Thyroid gland (tissue), 4 donors: Measurements from ENCODE around the gene ZNF598. TPM values are rescaled to one million over a fixed set of nuclear protein-coding genes. Genes with fewer than 3 reads are reported as not detected.

ENCODE experiments used
- DNase-seq, 2 donors: peaks; one replicate each; pipeline ENCODE4 v3.0.0-alpha.2; 2019
- H3K27ac ChIP-seq, 3 donors: fragments of 200-600 bp; sonication (generic); 1 replicate in 2 of 3; 2 replicates in 1 of 3; pipeline ENCODE4 v1.5.1; 2016 to 2019; ENCODE audit warnings: mild to moderate bottlenecking in 1 of 3, moderate library complexity in 1 of 3
- H3K27me3 ChIP-seq: fragments of 200-600 bp; sonication (generic); one replicate; pipeline ENCODE4 v1.5.1; 2019
- H3K36me3 ChIP-seq, 2 donors: fragments of 200-600 bp; sonication (generic); one replicate each; pipeline ENCODE4 v1.5.1; 2016 to 2019
- H3K4me1 ChIP-seq, 2 donors: fragments of 200-600 bp; sonication (generic); one replicate each; pipeline ENCODE4 v1.5.1; 2017 to 2019
- H3K4me3 ChIP-seq, 3 donors: fragments of 200-600 bp; sonication (generic); replicated peaks in 1 of 3; 1 replicate in 2 of 3; 2 replicates in 1 of 3; pipeline ENCODE4 v1.5.1; 2016; ENCODE audit warnings: mild to moderate bottlenecking in 1 of 3
- H3K9me3 ChIP-seq: fragments of 200-600 bp; sonication (generic); one replicate; pipeline ENCODE4 v1.5.1; 2017
- POLR2A ChIP-seq, 2 donors: fragments of 450-650 bp; IDR thresholded peaks; one replicate each; pipeline ENCODE4 v1.6.1; 2017; ENCODE audit warnings: antibody characterized with exemption in 2 of 2, mild to moderate bottlenecking in 2 of 2, moderate library complexity in 1 of 2
- WGBS, 2 donors: methylation state at CpG; one replicate each; pipeline ENCODE4 v1.1.5; 2017; 5-methylcytosine and 5-hydroxymethylcytosine counted together
- intact Hi-C: fragments of 100-400 bp; cut with DNase I; formaldehyde crosslinking; loops from one replicate; pipeline ENCODE4 v1.15.1; 2023
- total RNA-seq, 4 donors: library from RNA; depleted of rRNA; stranded (reverse); fragments of >200 nt; gene quantifications; one replicate each; pipeline ENCODE4 v1.2.3, GENCODE V29; 2016
- TF ChIP-seq, protein P1 (sequence below), 6 experiments: fragments of 200-600 bp in 3 of 6; fragments of 450-650 bp in 3 of 6; sonication (generic) in 3 of 6; IDR thresholded peaks; one replicate each; pipeline ENCODE4 v1.5.1; 2016 to 2019; ENCODE audit warnings: antibody characterized with exemption in 6 of 6, mild to moderate bottlenecking in 2 of 6, inconsistent platforms in 1 of 6, moderate library complexity in 1 of 6

Gene ZNF598
- total RNA-seq, 4 donors from 2014 or later: 19.0 to 38.4 (median 27.4) TPM

DNA sequence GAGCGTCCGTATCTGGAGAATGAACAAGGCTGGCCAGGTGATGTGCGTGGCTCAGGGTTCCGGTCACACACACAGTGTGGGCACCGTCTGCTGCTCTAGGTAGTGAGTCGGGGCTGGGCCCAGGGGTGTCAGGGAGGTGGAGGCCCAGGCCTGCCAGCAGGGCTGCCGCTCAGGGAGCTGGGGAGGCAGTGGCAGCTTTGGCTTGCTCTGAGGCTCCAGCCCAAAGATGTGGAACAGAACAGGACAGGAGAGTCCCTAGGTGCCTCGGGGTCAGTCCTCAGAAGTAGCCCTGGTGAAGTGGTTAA lies 33.5 kb downstream of the ZNF598 start:
- Histone ChIP-seq H3K4me3 (no peak overlapping the region), H3K36me3 (peaks cover 43 to 50% of the 10 kb centered on the region in 2 donors), H3K27ac (no peak overlapping the region), H3K4me1 (peaks cover 8 to 21% of the 10 kb centered on the region in 2 donors), H3K9me3 (no peaks in the 10 kb centered on the region), H3K27me3 (peaks cover 13% of the 10 kb centered on the region)
- no peak for TF ChIP-seq POLR2A (IDR thresholded peaks at IDR 0.05)
- TF ChIP-seq, protein P1, sequence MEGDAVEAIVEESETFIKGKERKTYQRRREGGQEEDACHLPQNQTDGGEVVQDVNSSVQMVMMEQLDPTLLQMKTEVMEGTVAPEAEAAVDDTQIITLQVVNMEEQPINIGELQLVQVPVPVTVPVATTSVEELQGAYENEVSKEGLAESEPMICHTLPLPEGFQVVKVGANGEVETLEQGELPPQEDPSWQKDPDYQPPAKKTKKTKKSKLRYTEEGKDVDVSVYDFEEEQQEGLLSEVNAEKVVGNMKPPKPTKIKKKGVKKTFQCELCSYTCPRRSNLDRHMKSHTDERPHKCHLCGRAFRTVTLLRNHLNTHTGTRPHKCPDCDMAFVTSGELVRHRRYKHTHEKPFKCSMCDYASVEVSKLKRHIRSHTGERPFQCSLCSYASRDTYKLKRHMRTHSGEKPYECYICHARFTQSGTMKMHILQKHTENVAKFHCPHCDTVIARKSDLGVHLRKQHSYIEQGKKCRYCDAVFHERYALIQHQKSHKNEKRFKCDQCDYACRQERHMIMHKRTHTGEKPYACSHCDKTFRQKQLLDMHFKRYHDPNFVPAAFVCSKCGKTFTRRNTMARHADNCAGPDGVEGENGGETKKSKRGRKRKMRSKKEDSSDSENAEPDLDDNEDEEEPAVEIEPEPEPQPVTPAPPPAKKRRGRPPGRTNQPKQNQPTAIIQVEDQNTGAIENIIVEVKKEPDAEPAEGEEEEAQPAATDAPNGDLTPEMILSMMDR (IDR thresholded peaks at IDR 0.05): no peak
- no peak for DNase-seq
- intact Hi-C loops: no loop called here
- WGBS, 2 donors: 90 to 92% methylated on average over 2 to 5 of the region's 8 CpGs

DNA sequence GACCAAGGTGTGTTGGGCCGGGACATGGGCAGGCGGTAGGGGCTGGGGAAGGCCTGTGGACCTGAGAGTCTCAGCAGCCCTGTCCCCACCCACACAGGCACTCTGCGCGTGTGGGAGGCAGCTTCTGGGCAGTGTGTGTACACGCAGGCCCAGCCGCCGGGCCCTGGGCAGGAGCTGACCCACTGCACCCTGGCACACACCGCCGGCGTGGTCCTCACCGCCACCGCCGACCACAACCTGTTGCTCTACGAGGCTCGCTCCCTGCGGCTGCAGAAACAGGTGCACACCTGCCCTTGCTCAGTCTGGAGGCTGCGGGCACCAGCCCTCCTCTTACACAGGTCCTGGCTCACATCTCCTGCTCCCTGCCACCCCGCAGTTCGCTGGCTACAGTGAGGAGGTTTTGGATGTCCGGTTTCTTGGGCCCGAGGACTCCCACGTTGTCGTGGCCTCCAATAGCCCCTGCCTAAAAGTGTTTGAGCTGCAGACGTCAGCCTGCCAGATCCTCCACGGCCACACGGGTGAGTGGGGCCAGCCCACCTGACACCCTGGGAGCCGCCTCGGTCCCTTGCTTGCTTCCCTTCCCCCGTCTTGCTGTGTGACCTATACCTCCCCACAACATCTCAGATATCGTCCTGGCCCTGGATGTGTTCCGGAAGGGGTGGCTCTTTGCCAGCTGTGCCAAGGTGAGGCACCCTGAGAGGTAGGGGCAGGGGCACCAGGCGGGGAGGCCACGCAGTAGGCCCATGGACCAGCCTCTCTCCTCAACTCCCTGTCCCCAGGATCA lies 34.0 kb downstream of the ZNF598 start:
- TF ChIP-seq, protein P1 (IDR thresholded peaks at IDR 0.05): no peak
- TF ChIP-seq POLR2A (IDR thresholded peaks at IDR 0.05): no peak
- Histone ChIP-seq H3K9me3 (no peaks in the 10 kb centered on the region), H3K27ac (no peak overlapping the region), H3K27me3 (peaks cover 13% of the 10 kb centered on the region), H3K4me3 (no peak overlapping the region), H3K4me1 (peaks cover 12 to 26% of the 10 kb centered on the region in 2 donors), H3K36me3 (peaks cover 43 to 50% of the 10 kb centered on the region in 2 donors)
- WGBS, 2 donors: 92 to 94% methylated on average over 26 to 28 of the region's 33 CpGs
- DNase-seq: no peak
- intact Hi-C loops: no loop called here

DNA sequence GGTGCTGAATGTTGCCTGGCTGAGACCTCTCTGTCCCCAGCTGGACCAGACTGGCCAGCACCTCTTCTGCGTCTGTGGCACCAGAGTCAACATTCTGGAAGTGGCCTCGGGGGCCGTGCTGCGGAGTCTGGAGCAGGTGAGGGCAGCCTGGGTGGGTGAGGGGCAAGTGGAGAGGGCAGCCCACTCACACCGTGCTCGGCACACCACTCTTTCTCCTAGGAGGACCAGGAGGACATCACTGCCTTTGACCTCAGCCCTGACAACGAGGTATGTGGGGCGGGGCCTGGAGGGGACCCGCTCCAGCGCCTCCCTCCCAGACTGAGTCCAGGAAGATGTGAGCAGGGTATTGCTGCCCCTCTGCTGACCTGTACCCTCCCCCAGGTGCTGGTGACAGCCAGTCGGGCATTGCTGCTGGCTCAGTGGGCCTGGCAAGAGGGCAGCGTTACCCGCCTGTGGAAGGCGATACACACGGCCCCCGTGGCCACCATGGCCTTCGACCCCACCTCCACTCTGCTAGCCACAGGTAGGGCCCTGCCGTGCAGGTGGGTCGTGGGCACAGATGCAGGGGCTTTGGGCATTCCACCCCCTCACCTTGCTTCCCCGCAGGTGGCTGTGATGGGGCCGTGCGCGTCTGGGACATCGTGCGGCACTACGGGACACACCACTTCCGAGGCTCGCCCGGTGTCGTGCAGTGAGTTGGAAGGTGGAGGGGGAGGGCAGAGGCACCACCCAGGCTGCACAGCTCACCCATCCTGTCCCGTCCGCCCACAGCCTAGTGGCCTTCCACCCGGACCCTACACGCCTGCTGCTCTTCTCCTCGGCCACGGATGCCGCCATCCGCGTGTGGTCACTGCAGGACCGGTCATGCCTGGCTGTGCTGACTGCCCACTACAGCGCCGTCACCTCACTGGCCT lies 35.2 kb downstream of the ZNF598 start:
- Histone ChIP-seq H3K27me3 (peaks cover 13% of the 10 kb centered on the region), H3K27ac (no peak overlapping the region), H3K4me1 (peaks cover 12 to 23% of the 10 kb centered on the region in 2 donors), H3K9me3 (no peaks in the 10 kb centered on the region), H3K36me3 (peaks cover 43 to 50% of the 10 kb centered on the region in 2 donors), H3K4me3 (no peak overlapping the region)
- DNase-seq: no peak
- WGBS, 2 donors: 95 to 96% methylated on average over 37 to 41 of the region's 42 CpGs
- intact Hi-C loops: no loop called here
- TF ChIP-seq POLR2A (IDR thresholded peaks at IDR 0.05): no peak
- TF ChIP-seq, protein P1 (IDR thresholded peaks at IDR 0.05): no peak

DNA sequence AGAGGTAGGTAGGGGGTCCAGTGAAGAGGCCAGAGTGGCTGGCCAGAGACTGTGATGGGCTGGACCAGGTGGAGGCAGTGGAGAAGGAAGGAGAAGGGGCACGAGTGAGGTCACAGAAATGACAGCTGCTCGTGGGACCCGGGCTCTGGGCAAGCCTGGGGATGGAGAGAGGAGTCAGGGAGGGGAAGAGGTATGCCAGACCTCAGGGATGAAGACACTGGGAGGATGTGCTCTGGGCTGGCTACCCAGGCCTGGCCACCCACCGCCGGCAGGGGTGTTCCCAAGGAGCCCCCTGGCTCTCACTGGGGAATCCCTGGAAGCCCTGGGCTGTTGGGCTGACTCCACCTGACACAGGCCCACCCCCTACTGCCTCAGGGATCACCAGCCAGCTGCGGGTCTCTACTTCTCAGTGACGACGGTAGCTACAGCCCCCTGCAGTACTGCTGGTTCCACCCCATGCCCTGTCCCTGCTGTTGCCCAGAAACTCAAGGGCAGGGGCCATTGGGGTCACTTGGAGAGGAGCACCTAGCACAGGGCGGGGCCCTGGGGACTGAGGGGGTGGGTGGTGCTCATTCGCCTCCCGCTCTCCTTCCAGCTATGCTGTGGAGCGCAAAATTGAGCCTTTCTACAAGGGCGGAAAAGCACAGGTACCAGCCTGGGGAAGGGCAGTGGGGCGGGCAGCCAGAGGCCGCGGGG lies 36.0 kb downstream of the ZNF598 start:
- TF ChIP-seq, protein P1 (IDR thresholded peaks at IDR 0.05): no peak
- TF ChIP-seq POLR2A (IDR thresholded peaks at IDR 0.05): no peak
- WGBS, 2 donors: 85 to 93% methylated on average over 6 to 13 of the region's 16 CpGs
- Histone ChIP-seq H3K4me3 (no peak overlapping the region), H3K9me3 (no peaks in the 10 kb centered on the region), H3K4me1 (peaks cover 12 to 20% of the 10 kb centered on the region in 2 donors), H3K27me3 (peaks cover 5% of the 10 kb centered on the region), H3K36me3 (peaks cover 43 to 47% of the 10 kb centered on the region in 2 donors), H3K27ac (no peak overlapping the region)
- DNase-seq: no peak
- intact Hi-C loops: no loop called here
